Limb (tissue), 2 donors: Measurements from ENCODE around the gene HOXB8.

ENCODE experiments used
- DNase-seq, 2 donors: peaks; one replicate each; pipeline ENCODE4 v3.0.0-alpha.2; 2016; ENCODE audit errors: extremely low spot score in 2 of 2

HOXB8 gene

GRCh38 chr17:48596735-48597527, 18.2 kb downstream of the HOXB8 start:
- DNase-seq: peak in 1 of 2 donors; percentile 53

DNA sequence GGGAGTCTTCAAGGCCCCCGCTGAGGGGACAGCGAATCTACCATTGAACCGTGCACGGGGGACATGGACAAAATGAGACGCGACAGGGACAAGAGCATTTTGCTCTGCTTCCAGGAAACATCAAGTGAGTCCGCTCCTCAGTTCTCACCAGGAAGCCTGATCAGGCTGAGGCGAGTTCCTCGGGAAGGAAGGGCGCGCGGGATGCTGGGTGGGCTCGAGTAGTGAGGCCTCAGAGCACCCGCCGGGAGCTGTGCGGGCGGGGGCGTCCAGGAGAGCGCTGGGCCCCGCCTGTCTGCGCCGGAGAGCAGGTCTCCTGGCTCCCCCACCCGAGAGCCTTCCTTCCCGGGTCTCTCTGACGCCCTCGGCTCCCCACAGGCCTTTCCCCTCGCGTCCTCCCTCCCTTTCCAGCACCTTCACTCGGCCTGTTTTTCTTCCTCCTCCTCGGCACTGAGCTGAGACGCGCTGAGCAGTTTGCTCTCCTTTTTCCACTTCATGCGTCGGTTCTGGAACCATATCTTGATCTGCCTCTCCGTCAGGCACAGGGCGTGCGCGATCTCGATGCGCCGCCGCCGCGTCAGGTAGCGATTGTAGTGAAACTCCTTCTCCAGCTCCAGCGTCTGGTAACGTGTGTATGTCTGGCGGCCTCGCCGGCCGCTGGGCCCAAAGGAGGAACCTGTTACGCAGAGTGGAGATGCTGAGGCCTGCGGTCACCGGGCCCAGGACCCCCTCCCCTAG, 18.9 kb downstream of the HOXB8 start:
- DNase-seq: peak in 1 of 2 donors; percentile 71

- peak in 1 of 2 donors; percentile 51 for DNase-seq
Measured at GRCh38 chr17:48595278-48595999, 19.7 kb downstream of the HOXB8 start.

- peak in 1 of 2 donors; percentile 71 for DNase-seq
Measured at GRCh38 chr17:48594538-48595277, 20.4 kb downstream of the HOXB8 start.

GRCh38 chr17:48593840-48594537, 21.1 kb downstream of the HOXB8 start:
- peak; percentile 73 to 95 for DNase-seq

DNA sequence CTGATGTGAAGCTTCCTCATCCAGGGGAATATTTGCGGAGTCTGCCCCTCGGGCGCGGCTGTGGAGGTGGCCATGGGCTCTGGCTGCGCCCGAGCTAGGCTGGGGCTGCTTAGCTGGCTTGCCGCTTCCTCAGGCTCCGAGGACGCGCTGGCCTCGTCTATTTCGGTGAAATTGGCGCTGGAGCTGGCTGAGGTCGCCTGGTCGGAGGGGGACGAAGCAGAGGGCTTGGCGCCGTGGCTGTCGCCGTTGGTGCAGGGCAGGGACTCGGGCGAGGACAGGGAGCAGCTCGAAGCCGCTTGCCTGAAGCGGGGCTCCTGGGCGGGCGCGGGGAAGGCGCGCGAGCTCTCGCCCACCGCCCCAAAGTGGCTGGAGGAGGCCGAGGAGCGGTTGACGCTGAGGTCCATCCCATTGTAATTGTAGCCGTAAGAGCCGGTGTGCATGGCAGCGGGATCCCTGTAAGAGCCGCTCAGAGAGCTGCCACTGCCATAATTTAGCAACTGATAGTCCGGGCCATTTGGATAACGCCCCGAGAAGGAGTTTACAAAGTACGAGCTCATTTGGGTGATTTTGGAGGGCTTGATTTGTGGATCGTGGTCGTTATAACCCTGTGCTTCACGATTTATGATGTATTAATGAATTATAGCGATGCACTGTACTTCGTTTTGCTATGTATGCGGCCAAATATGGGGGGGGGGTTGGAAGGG, 21.8 kb downstream of the HOXB8 start, which contains the start of gene HOXB5:
Gene HOXB5 (minus strand): TSS at position 654 of the 704 bp plus-strand sequence. CDS start 97 bp downstream, at position 557.
- peak in 1 of 2 donors; percentile 72 for DNase-seq

DNA sequence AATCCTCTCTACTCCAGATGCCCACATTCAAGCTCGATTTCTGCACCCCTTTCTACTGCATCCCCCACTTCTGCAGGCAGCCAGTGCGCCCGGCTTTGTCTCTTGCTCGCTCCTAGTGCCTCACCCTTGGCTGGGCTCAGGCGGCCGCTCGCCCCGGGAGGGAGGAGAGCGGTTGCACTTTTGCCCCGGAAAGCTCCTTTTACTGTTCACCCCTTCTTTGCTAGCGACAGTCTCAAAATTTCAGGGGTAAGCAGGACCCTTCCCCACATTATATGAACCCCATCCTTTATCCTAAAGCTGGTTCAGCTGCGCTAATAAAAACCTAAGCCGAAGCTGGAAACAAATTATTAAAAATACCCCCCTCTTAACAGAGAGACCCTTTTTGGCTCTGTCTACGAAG, 22.5 kb downstream of the HOXB8 start:
- peak in 1 of 2 donors; percentile 62 for DNase-seq

DNA sequence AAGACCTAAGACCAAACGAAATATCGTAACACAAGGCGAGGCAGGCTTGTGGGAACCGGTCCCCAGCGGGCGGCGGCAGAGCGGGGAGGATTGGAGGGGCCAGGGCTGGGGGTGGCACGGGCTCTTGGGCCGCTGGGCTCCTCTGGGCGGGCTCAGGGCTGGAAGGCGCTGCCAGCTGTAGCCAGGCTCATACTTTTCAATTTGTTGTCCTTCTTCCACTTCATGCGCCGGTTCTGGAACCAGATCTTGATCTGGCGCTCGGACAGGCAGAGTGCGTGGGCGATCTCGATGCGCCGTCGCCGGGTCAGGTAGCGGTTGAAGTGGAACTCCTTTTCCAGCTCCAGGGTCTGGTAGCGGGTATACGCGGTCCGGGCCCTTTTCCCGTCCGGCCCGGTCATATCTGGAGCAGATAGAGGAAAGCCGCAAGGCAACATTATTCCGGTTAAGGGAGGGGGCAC, 23.0 kb downstream of the HOXB8 start:
- DNase-seq: peak in 1 of 2 donors; percentile 57

GRCh38 chr17:48591255-48592056, 23.6 kb downstream of the HOXB8 start:
- DNase-seq: no peak

DNA sequence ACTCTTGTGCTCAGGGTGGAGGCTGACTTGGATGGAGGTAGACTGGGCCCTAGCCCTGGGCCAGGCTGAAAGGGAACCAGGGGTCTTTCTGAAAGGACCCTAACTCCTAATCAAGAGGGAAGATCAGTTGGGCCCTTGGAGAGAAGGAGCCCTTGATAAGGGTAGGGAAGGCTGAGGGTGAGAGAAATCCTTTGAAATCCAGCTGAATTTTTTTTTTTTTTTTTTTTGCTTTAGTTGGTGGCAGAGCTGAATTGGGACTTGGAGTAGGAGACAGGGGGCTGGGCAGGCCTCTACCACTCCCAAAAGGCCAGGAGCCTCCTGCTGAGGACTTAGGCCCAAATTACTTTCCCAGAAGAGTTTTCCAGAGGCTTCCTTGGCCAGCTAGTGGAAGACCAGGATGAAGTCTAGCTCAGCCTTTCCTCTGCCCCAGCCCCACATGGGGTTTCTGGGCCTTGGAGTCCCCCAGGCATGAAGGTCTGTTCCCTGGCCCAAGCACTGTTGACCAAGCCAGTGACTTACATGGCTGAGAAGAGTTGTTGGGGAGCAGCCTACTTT, 24.4 kb downstream of the HOXB8 start:
- no peak for DNase-seq

DNA sequence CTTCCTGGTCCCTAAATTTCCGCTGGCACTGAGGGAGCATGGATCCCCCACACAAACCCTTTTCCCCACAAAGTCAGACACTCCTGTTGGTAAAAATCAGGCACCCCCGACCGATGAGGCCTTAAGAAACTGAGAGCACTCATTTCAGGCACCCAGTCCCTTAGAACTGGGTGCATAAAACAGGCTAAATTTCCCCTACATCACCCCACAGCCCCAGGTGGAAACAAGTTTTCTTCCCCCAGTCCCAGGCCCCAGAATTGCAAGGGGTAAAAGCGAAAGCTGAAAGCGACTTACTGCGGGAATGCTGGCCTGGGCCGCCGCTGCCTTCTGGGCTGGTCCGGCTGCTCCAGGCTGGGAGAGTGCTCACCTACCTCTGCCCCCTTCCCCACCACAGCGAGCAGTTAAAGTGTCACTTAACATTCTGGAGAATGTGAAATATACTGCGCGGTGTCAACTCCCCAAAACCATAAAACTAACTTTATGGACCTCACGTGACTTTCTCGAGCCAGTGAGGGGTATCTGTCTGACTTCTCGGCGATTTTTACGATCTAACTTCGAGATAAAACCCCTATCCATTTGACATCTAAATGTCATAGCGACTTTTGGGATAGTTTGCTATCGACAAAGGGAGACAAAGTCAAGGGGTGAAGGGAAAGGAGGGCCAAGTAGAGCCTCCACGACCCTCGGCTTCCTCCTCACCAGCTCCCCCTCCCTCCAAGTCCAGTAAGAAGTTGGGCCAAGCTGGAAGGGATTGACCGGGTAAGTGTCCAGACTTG, 25.1 kb downstream of the HOXB8 start, which contains the start of gene HOXB3:
Gene HOXB3 (minus strand): TSS at position 411 of the 776 bp plus-strand sequence. CDS start 37,767 bp downstream, outside the sequence.
- peak in 1 of 2 donors; percentile 67 for DNase-seq

DNA sequence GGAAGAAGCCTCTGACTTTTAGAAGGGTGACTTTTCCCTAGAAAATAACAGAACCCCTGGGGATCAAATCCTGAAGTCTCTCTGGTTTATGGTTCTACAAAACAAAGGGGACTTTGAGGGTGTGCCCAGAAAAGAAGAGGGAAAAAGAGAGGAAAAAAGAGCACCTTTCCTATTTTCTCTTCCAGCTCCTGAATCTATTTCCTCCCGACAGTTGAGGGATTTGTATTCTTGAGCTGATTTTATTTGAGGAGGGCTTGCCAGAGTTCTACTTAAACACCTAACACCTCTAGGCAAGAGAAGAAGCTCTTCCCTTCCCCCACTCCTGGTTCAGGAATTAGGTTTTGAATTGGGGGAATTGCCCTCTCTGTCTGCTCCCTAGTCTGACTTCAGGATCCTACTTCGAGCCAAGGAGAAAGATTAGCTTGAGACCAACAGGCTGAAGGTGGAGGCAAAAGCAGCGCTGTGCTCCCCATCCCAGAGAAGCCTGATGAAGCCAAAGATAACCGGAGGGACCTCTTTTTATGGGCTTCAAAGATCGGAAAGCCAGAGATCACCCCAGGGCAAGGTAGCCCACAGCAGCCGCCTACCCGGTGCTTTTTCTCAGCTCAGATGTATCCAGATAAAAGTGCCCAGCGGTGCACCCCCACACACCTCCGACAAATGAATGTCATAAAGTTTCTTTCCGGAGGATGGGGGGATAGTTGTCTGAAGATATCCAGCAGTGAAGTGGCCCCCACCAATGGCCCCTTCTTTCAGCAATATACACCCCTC, 25.8 kb downstream of the HOXB8 start:
- DNase-seq: no peak

GRCh38 chr17:48588528-48588927, 26.6 kb downstream of the HOXB8 start:
- DNase-seq: no peak

DNA sequence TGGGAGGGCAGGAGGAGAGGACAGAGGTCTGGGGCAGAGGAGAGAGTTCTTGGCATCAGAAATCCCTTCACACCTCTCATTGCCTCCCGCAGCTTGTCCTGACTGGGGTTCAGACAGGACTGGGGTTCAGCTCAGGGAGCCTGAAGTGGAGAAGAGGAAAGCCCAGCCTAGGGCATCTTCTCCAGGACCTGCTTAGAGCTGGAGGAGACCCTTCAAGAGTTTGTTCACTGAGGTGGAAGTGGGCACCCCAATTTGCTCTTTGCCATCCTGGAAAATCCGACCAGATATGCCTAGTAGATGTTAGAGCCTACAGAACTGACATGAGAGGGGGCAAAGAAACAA, 27.0 kb downstream of the HOXB8 start:
- DNase-seq: no peak

- no peak for DNase-seq
Measured at GRCh38 chr17:48587276-48588073, 27.6 kb downstream of the HOXB8 start.
